ENCODE results near the gene CYGB.

Gene CYGB

DNA sequence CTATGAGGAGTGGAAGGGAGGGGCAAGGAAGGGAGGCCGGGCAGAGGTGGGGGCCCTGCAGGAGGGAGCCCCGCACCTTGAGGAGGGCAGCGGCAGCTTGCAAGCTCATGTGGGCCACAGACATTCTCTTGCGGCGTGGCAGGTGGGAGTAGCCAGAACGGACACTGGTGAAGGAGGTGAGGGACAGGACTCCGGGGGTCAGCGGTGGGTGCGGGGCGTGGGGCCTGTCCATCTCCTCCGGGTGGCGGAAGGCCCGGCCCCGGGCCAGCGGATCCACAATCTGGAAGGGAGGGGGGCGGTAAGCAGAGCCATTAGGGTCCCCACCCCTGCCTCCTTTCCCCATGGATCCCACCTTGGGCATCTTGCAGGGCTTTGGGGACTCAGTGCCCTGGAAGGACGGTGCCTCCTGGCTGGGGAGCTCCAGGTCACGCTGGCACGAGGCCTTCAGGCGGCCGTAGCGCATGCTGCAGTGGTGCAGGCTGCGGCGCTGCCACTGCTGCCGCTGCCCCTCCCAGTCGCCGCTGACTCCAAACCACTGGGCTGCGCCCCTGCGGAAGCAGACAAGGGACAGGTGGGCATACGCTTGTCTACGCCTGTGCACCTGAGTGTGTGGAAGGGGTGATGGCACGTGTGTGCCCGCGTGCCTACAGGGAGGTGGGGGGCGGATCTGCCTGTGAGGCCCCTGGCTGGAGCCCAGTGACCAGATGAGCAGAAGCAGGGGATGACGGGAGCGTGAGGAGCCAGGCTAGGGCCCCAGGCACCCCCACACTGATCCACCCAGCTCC lies 58.6 kb downstream of the CYGB start:
- no peak for DNase-seq

- no peak for DNase-seq
Observed at GRCh38 chr17:76478097-76478496, 59.4 kb downstream of the CYGB start.

GRCh38 chr17:76477576-76477975 lies 59.9 kb downstream of the CYGB start:
- no peak for DNase-seq
